Kidney capillary endothelial cell (primary cell): Measurements from ENCODE around the gene HSPA9.

ENCODE experiments used
- DNase-seq: peaks from one replicate; pipeline ENCODE4 v3.0.0-alpha.2; 2018; ENCODE audit warnings: low spot score

The HSPA9 gene

GRCh38 chr5:138595180-138595795 lies 20.1 kb upstream of the HSPA9 start:
- DNase-seq = no peak

GRCh38 chr5:138594305-138595058 lies 19.3 kb upstream of the HSPA9 start:
- DNase-seq = no peak

GRCh38 chr5:138588013-138588788 lies 13.0 kb upstream of the HSPA9 start:
- no peak for DNase-seq

GRCh38 chr5:138585157-138585556 lies 10.0 kb upstream of the HSPA9 start:
- DNase-seq = no peak

- DNase-seq = no peak
Measured at GRCh38 chr5:138583984-138584637, 8.9 kb upstream of the HSPA9 start.

GRCh38 chr5:138582959-138583358 lies 7.8 kb upstream of the HSPA9 start:
- DNase-seq = no peak

- no peak for DNase-seq
Measured at GRCh38 chr5:138580777-138581176, 5.6 kb upstream of the HSPA9 start.

GRCh38 chr5:138580001-138580400 lies 4.8 kb upstream of the HSPA9 start:
- no peak for DNase-seq

- DNase-seq = no peak
Measured at GRCh38 chr5:138579517-138579863, 4.3 kb upstream of the HSPA9 start.

- no peak for DNase-seq
Measured at GRCh38 chr5:138577452-138577851, 2.3 kb upstream of the HSPA9 start.

- no peak for DNase-seq
Measured at GRCh38 chr5:138574744-138575193, 432 bp downstream of the HSPA9 start.

GRCh38 chr5:138573949-138574670 lies 1.1 kb downstream of the HSPA9 start:
- peak; percentile 46 for DNase-seq

GRCh38 chr5:138573223-138573622 lies 2.0 kb downstream of the HSPA9 start:
- DNase-seq = no peak

- no peak for DNase-seq
Measured at GRCh38 chr5:138570871-138571270, 4.3 kb downstream of the HSPA9 start.

- DNase-seq = no peak
Measured at GRCh38 chr5:138569782-138570181, 5.4 kb downstream of the HSPA9 start.

- DNase-seq = no peak
Measured at GRCh38 chr5:138568061-138568824, 7.0 kb downstream of the HSPA9 start.

GRCh38 chr5:138566792-138567191 lies 8.4 kb downstream of the HSPA9 start:
- no peak for DNase-seq

GRCh38 chr5:138565100-138565821 lies 9.9 kb downstream of the HSPA9 start:
- DNase-seq = no peak

GRCh38 chr5:138564242-138564641 lies 11.0 kb downstream of the HSPA9 start:
- no peak for DNase-seq

GRCh38 chr5:138563340-138564118 lies 11.7 kb downstream of the HSPA9 start:
- no peak for DNase-seq
